DOHH2 (cell line): ENCODE results near the gene HTR6.

Source experiments
- CTCF ChIP-seq: fragments of 200-600 bp; sonication (generic); IDR thresholded peaks from one replicate; pipeline ENCODE4 v1.5.1; 2014; ENCODE audit warnings: antibody characterized with exemption, mild to moderate bottlenecking, low read depth, low read length; ENCODE audit not compliant: poor library complexity, severe bottlenecking
- EZH2phosphoT487 ChIP-seq: fragments of 200-600 bp; sonication (generic); IDR thresholded peaks from 2 replicates; pipeline ENCODE4 v1.6.1; 2017; ENCODE audit warnings: borderline replicate concordance, mild to moderate bottlenecking, antibody characterized with exemption, low read length, moderate library complexity, mixed read lengths

GRCh38 chr1:19630720-19631395, 33.8 kb upstream of the HTR6 start:
- TF ChIP-seq CTCF (no peak), EZH2phosphoT487 (no peak)
